ENCODE data around the gene DTNA.

GRCh38 chr18:34704823-34705222 is 5.3 kb upstream of the DTNA start:
- no peak for TF ChIP-seq CTCF (optimal IDR thresholded peaks at IDR 0.05 in 1 of 3, IDR thresholded peaks at IDR 0.05 in 1 of 3, conservative IDR thresholded peaks at IDR 0.05 in 1 of 3; ENCODE audit: extremely low read depth in 1 of 3, insufficient read depth in 2 of 3, low read length in 3 of 3)
- no peak for TF ChIP-seq EZH2 (IDR thresholded peaks at IDR 0.05; ENCODE audit: low read length)
